GM10266 (cell line): ENCODE data around the gene SYNRG.

Experiments used
- DNase-seq: peaks from one replicate; pipeline ENCODE4 v3.0.0; 2012; ENCODE audit errors: extremely low spot score
- TF ChIP-seq, protein P1 (sequence below): IDR thresholded peaks from 2 replicates; pipeline ENCODE4 v1.5.1; 2012; ENCODE audit warnings: mild to moderate bottlenecking, low read depth; ENCODE audit not compliant: control insufficient read depth, insufficient read depth; ENCODE audit errors: missing control alignments

SYNRG gene

DNA sequence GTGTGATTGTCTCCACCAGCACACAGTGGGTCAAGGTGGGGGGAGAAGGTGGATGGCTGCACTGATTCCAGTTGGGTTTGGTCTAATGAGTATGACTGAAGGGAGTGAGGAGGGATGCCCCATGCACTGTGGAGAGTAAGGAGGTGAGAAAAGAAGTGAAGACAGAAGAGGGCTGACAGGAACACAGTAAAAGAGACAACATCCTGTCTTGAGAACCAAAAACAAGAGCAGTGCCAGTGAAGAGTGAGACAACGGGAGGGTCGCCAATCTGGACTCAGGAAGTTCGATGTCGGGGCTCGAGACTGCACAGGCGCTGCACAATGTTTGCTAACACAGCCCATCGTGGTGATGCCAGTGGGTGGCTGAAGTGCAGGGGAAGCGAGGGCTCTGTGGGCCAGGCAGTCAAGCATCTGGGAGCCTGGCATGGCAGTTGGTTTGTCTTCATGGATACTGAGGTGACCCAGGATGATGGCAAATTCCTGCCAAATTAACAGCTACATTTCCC is 85.5 kb downstream of the SYNRG start:
- TF ChIP-seq, protein P1, sequence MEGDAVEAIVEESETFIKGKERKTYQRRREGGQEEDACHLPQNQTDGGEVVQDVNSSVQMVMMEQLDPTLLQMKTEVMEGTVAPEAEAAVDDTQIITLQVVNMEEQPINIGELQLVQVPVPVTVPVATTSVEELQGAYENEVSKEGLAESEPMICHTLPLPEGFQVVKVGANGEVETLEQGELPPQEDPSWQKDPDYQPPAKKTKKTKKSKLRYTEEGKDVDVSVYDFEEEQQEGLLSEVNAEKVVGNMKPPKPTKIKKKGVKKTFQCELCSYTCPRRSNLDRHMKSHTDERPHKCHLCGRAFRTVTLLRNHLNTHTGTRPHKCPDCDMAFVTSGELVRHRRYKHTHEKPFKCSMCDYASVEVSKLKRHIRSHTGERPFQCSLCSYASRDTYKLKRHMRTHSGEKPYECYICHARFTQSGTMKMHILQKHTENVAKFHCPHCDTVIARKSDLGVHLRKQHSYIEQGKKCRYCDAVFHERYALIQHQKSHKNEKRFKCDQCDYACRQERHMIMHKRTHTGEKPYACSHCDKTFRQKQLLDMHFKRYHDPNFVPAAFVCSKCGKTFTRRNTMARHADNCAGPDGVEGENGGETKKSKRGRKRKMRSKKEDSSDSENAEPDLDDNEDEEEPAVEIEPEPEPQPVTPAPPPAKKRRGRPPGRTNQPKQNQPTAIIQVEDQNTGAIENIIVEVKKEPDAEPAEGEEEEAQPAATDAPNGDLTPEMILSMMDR = no peak
- DNase-seq = no peak

DNA sequence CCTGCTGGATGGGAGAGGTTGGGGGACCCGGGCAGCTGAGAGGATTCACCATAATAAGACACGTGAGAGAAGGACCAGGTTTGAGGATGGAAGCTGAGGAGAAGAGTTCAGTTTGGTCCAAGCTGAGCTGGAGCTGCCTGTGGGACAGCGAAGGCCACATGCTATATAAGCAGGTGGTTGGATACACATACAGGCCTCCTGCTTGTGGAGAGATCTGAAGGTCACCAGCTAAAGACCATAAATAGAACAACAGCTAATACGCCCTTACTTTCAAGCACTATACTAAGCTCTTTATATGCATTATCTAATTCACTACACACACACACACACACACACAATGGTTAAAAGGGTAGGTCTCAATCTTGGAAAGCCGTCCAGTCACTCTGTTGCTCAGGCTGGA is 87.4 kb downstream of the SYNRG start:
- TF ChIP-seq, protein P1 = no peak
- DNase-seq = no peak

GRCh38 chr17:37520174-37520573 is 89.0 kb downstream of the SYNRG start:
- TF ChIP-seq, protein P1 = no peak
- no peak for DNase-seq

- DNase-seq = no peak
- TF ChIP-seq, protein P1 = no peak
These were observed 89.8 kb downstream of the SYNRG start for GRCh38 chr17:37519251-37519985.

DNA sequence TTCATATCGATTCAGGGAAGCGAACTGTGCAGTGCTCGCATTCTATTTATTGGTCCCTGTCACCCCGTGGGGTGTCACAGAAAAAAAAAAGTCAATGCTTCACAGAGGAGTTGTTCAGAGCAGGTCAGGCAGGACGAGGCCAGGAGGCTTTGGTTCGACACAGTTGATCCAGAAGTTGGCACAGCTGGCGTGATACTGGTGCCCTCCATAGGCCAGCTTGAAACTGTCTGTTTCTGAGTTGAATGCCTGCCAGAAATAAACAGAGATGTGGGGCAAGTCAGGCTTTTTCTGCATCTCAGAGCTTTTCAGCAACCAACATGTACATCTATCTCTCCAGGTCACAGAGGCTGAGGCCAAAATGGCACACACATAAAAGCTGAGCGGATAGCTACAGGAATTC is 90.4 kb downstream of the SYNRG start:
- TF ChIP-seq, protein P1 = no peak
- no peak for DNase-seq

GRCh38 chr17:37517881-37518280 is 91.3 kb downstream of the SYNRG start:
- TF ChIP-seq, protein P1 = no peak
- no peak for DNase-seq

- TF ChIP-seq, protein P1 = no peak
- no peak for DNase-seq
These were observed 93.1 kb downstream of the SYNRG start for GRCh38 chr17:37516127-37516571.
